Kidney (tissue), 14 donors: ENCODE measurements around the gene TMEM178A. TPM values are rescaled to one million over a fixed set of nuclear protein-coding genes. Genes with fewer than 3 reads are reported as not detected.
A peak's percentile ranks its signal among the peaks of the same experiment; 100 is the strongest.
"Not testable (repeated sequence)": the region's sequence is repeated elsewhere in the genome, so short reads cannot be mapped to it uniquely, and the experiment has no call there.

Source experiments
- DNase-seq, 5 donors: peaks; one replicate each; pipeline ENCODE4 v3.0.0-alpha.2; 2013 to 2020
- FAIRE-seq: peaks from 2 replicates; lab custom pipeline; 2012; peaks lifted over from hg19 to GRCh38; lab: Jason Lieb, UNC
- H3K27ac ChIP-seq, 2 donors: one replicate each; pipeline ENCODE4 v1.7.0; 2013; ENCODE audit warnings: low read depth in 2 of 2, low read length in 2 of 2, inconsistent platforms in 1 of 2
- H3K27me3 ChIP-seq: one replicate; pipeline ENCODE4 v1.7.1; 2013; ENCODE audit warnings: low read length, inconsistent platforms; ENCODE audit not compliant: control insufficient read depth, insufficient read depth
- H3K36me3 ChIP-seq, 3 donors: one replicate each; pipeline versions ENCODE4 v1.7.0 to v1.7.1; 2013; ENCODE audit warnings: low read length in 3 of 3, control low read depth in 1 of 3, inconsistent platforms in 1 of 3; ENCODE audit not compliant: insufficient read depth in 3 of 3, control insufficient read depth in 2 of 3
- H3K4me1 ChIP-seq, 3 donors: one replicate each; pipeline versions ENCODE4 v1.7.0 to v1.7.1; 2013; ENCODE audit warnings: low read length in 3 of 3, inconsistent platforms in 1 of 3, low read depth in 1 of 3; ENCODE audit not compliant: control insufficient read depth in 2 of 3, insufficient read depth in 2 of 3
- H3K4me3 ChIP-seq, 3 donors: one replicate each; pipeline versions ENCODE4 v1.7.0 to v1.8.1; 2013; ENCODE audit warnings: low read length in 3 of 3, control low read depth in 1 of 3, inconsistent platforms in 1 of 3
- H3K9ac ChIP-seq, 3 donors: one replicate each; pipeline versions ENCODE4 v1.7.0 to v1.7.1; 2013; ENCODE audit warnings: low read length in 3 of 3, control low read depth in 1 of 3, inconsistent platforms in 1 of 3
- H3K9me3 ChIP-seq, 3 donors: one replicate each; pipeline versions ENCODE4 v1.7.0 to v1.7.1; 2013; ENCODE audit warnings: low read length in 3 of 3, control low read depth in 1 of 3, inconsistent platforms in 1 of 3; ENCODE audit not compliant: control insufficient read depth in 2 of 3, insufficient read depth in 1 of 3
- CTCF ChIP-seq: IDR thresholded peaks from 3 replicates; pipeline ENCODE4 v1.5.1; 2012; ENCODE audit warnings: mild to moderate bottlenecking, moderate library complexity, borderline replicate concordance; ENCODE audit not compliant: insufficient read depth; ENCODE audit errors: extremely low read depth
- intact Hi-C: fragments of 100-400 bp; cut with DNase I; formaldehyde crosslinking; loops from one replicate; pipeline ENCODE4 v1.11.1; 2022
- polyA plus RNA-seq: library from polyadenylated mRNA; stranded (reverse); fragments of 350-450 nt; fragmentation: Illumina TruSeq; extraction: RNeasy Lipid Tissue Mini Kit (QIAGEN cat#74804); gene quantifications from one replicate; pipeline ENCODE4 v1.2.3, GENCODE V29; 2014; ENCODE audit warnings: low read depth, low replicate concordance; ENCODE audit not compliant: insufficient read depth
- total RNA-seq: library from RNA; stranded (reverse); fragmentation: NEBNext Ultra II Directional; extraction: Animal tissue kit (Norgen Biotek cat#: 25700); gene quantifications from one replicate; pipeline ENCODE4 v1.2.1, GENCODE V29; 2021
- donor health status: control.
- donor health status: control.
- donor health status: control.
- donor health status: control.
- donor health status: control.
- donor health status: DM: yes; HTN: yes; CAD: no.
- donor health status: Normal renal cell carcinoma (clear cell type).

Gene TMEM178A
- total and polyA plus RNA-seq, 2 donors from 2014 or later = 5.7 to 48.0 TPM

DNA sequence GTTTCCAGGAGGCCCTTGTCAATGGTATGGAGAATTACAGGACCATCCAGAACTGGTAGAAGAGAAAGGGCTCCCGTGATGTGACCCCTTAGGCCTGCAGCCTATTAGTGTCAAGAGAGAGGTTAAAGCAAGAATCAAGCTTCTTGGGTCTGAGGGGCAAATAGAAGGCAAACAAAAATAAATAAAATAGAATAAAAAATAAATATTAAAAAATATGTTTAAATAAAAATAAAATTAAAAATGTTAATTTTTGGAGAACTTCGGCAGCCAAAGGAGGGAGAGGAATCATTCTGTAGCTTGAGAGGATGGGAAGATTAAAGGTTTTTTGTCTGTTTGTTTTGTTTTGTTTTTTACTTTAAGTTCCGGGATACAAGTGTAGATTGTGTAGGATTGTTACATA lies 15.2 kb upstream of the TMEM178A start:
- no peak overlapping the region for H3K27ac ChIP-seq
- H3K4me1 ChIP-seq = no peaks in the 10 kb centered on the region
- H3K9ac ChIP-seq = no peak overlapping the region
- TF ChIP-seq CTCF = no peak
- no peak for FAIRE-seq
- no peaks in the 10 kb centered on the region for H3K9me3 ChIP-seq
- intact Hi-C loops = no loop called here
- no peak overlapping the region for H3K4me3 ChIP-seq
- H3K27me3 ChIP-seq = no peaks in the 10 kb centered on the region
- DNase-seq = no peak
- H3K36me3 ChIP-seq = no peaks in the 10 kb centered on the region

- intact Hi-C loops, H3K27me3 ChIP-seq, H3K4me1 ChIP-seq, H3K36me3 ChIP-seq, FAIRE-seq, DNase-seq, H3K27ac ChIP-seq, H3K9me3 ChIP-seq, H3K9ac ChIP-seq, H3K4me3 ChIP-seq: not testable (repeated sequence)
Observed at GRCh38 chr2:39656215-39656614, 9.5 kb upstream of the TMEM178A start.

GRCh38 chr2:39657287-39657937 lies 8.3 kb upstream of the TMEM178A start:
- no peak for FAIRE-seq

DNA sequence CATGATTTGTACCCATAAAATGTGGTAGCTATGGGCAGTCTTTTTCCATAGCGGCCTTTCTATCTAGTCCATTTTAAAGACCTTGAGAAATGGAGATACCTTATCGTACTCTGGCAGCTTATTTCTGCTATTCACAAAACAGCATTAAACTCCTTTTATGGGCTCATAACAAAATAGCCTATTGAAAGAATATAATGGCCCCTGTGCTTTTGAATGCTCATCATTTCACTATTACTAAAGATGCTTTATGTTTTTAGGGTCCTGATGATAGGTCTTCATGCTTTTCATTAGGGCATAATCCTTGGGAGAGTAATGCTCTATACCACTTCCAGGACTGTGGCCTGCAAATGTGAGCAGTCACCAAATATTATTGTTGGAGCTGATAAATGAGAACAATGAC lies 7.3 kb upstream of the TMEM178A start:
- intact Hi-C loops = no loop called here
- no peak overlapping the region for H3K27ac ChIP-seq
- no peaks in the 10 kb centered on the region for H3K36me3 ChIP-seq
- no peaks in the 10 kb centered on the region for H3K27me3 ChIP-seq
- H3K4me3 ChIP-seq = no peak overlapping the region
- no peak overlapping the region for H3K9ac ChIP-seq
- DNase-seq = no peak
- no peaks in the 10 kb centered on the region for H3K4me1 ChIP-seq
- FAIRE-seq = no peak
- no peaks in the 10 kb centered on the region for H3K9me3 ChIP-seq
- no peak for TF ChIP-seq CTCF

More at GRCh38 chr2:39657287-39657937, 8.3 kb upstream of the TMEM178A start:
- Histone ChIP-seq H3K9me3 (no peaks in the 10 kb centered on the region), H3K4me1 (no peaks in the 10 kb centered on the region), H3K9ac (no peak overlapping the region), H3K27ac (no peak overlapping the region), H3K4me3 (no peak overlapping the region), H3K36me3 (no peaks in the 10 kb centered on the region), H3K27me3 (no peaks in the 10 kb centered on the region)
- no peak for TF ChIP-seq CTCF
- intact Hi-C loops = no loop called here
- peak in 3 of 5 donors; percentile 23 to 57 (median 51) for DNase-seq
